OCI-LY1 (cell line): Measurements from ENCODE around the gene TRIL.

Source experiments
- H2AFZ ChIP-seq: fragments of 200-600 bp; sonication (generic), shearing (Covaris generic); 2 replicates; pipeline ENCODE4 v1.6.0; 2014; ENCODE audit warnings: antibody characterized with exemption, mild to moderate bottlenecking, low read length
- H3F3A ChIP-seq: fragments of 200-600 bp; sonication (generic), shearing (Covaris generic); 2 replicates; pipeline ENCODE4 v1.6.0; 2014; ENCODE audit warnings: mild to moderate bottlenecking, antibody characterized with exemption, low read length, moderate library complexity; ENCODE audit not compliant: insufficient read depth
- H3K27ac ChIP-seq: fragments of 200-600 bp; sonication (generic); 2 replicates; pipeline ENCODE4 v1.5.1; 2014; ENCODE audit warnings: low read length, mixed run types, mild to moderate bottlenecking, low read depth; ENCODE audit not compliant: poor library complexity, severe bottlenecking
- H3K27me3 ChIP-seq: fragments of 200-600 bp; sonication (generic); 2 replicates; pipeline ENCODE4 v1.6.0; 2014; ENCODE audit warnings: antibody characterized with exemption, mild to moderate bottlenecking, low read length, moderate library complexity; ENCODE audit not compliant: insufficient read depth
- H3K36me3 ChIP-seq: fragments of 200-600 bp; sonication (generic); 2 replicates; pipeline ENCODE4 v1.6.1; 2014; ENCODE audit warnings: mild to moderate bottlenecking, antibody characterized with exemption, low read length, moderate library complexity, mixed read lengths; ENCODE audit not compliant: insufficient read depth
- H3K4me1 ChIP-seq: fragments of 200-600 bp; sonication (generic); 2 replicates; pipeline ENCODE4 v1.5.1; 2014; ENCODE audit warnings: mild to moderate bottlenecking, low read length, moderate library complexity; ENCODE audit not compliant: insufficient read depth, severe bottlenecking
- H3K4me2 ChIP-seq: fragments of 200-600 bp; sonication (generic), shearing (Covaris generic); 2 replicates; pipeline ENCODE4 v1.6.1; 2014; ENCODE audit warnings: low read length
- H3K4me3 ChIP-seq: fragments of 200-600 bp; sonication (generic); 2 replicates; pipeline ENCODE4 v1.5.1; 2014; ENCODE audit warnings: low read length, low read depth, mild to moderate bottlenecking, mixed read lengths; ENCODE audit not compliant: poor library complexity, severe bottlenecking
- H3K79me2 ChIP-seq: fragments of 200-600 bp; shearing (Covaris generic); 2 replicates; pipeline ENCODE4 v1.6.1; 2016; ENCODE audit warnings: mixed run types, low read length, mixed read lengths; ENCODE audit not compliant: insufficient read depth
- H3K9ac ChIP-seq: fragments of 200-600 bp; sonication (generic), shearing (Covaris generic); 2 replicates; pipeline ENCODE4 v1.6.1; 2014; ENCODE audit warnings: mild to moderate bottlenecking, low read length, mixed read lengths
- H3K9me2 ChIP-seq: fragments of 200-600 bp; sonication (generic), shearing (Covaris generic); 2 replicates; pipeline ENCODE4 v1.6.1; 2014; ENCODE audit warnings: low read depth, mild to moderate bottlenecking, low read length, mixed read lengths
- H3K9me3 ChIP-seq: fragments of 200-600 bp; shearing (Covaris generic); 2 replicates; pipeline ENCODE4 v1.6.1; 2014; ENCODE audit warnings: low read length, mixed read lengths
- H4K20me1 ChIP-seq: fragments of 200-600 bp; sonication (generic), shearing (Covaris generic); 2 replicates; pipeline ENCODE4 v1.6.0; 2016; ENCODE audit warnings: mild to moderate bottlenecking, low read length; ENCODE audit not compliant: insufficient read depth
- EZH2 ChIP-seq: fragments of 200-600 bp; sonication (generic), shearing (Covaris generic); IDR thresholded peaks from 2 replicates; pipeline ENCODE4 v1.8.0; 2017; ENCODE audit warnings: borderline replicate concordance, mixed run types, mild to moderate bottlenecking, antibody characterized with exemption, low read length, moderate library complexity, mixed read lengths
- TF ChIP-seq, protein P1 (sequence below): fragments of 200-600 bp; sonication (generic), shearing (Covaris generic); IDR thresholded peaks from 2 replicates; pipeline ENCODE4 v1.5.1; 2017; ENCODE audit warnings: mild to moderate bottlenecking, antibody characterized with exemption, low read length, moderate library complexity, mixed read lengths

Gene TRIL

GRCh38 chr7:28937103-28937502, 21.0 kb downstream of the TRIL start:
- H3K9me3 ChIP-seq, result no peaks in the 10 kb centered on the region
- no peak overlapping the region for H3K27ac ChIP-seq
- no peaks in the 10 kb centered on the region for H3K9me2 ChIP-seq
- TF ChIP-seq, protein P1, sequence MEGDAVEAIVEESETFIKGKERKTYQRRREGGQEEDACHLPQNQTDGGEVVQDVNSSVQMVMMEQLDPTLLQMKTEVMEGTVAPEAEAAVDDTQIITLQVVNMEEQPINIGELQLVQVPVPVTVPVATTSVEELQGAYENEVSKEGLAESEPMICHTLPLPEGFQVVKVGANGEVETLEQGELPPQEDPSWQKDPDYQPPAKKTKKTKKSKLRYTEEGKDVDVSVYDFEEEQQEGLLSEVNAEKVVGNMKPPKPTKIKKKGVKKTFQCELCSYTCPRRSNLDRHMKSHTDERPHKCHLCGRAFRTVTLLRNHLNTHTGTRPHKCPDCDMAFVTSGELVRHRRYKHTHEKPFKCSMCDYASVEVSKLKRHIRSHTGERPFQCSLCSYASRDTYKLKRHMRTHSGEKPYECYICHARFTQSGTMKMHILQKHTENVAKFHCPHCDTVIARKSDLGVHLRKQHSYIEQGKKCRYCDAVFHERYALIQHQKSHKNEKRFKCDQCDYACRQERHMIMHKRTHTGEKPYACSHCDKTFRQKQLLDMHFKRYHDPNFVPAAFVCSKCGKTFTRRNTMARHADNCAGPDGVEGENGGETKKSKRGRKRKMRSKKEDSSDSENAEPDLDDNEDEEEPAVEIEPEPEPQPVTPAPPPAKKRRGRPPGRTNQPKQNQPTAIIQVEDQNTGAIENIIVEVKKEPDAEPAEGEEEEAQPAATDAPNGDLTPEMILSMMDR, result no peak
- no peak for TF ChIP-seq EZH2
- no peak overlapping the region for H3K4me3 ChIP-seq
- no peaks in the 10 kb centered on the region for H3F3A ChIP-seq
- H3K9ac ChIP-seq, result no peak overlapping the region
- H3K36me3 ChIP-seq, result no peaks in the 10 kb centered on the region
- H3K4me1 ChIP-seq, result no peaks in the 10 kb centered on the region
- H3K27me3 ChIP-seq, result 0 out of 2 replicates have a peak, but pooled peaks cover 4% of the 10 kb centered on the region
- H3K4me2 ChIP-seq, result no peak overlapping the region
- H2AFZ ChIP-seq, result no peak overlapping the region
- no peaks in the 10 kb centered on the region for H3K79me2 ChIP-seq
- H4K20me1 ChIP-seq, result no peaks in the 10 kb centered on the region

- Histone ChIP-seq H3K79me2 (no peaks in the 10 kb centered on the region), H2AFZ (no peak overlapping the region)
Observed at GRCh38 chr7:28933846-28934320, 24.2 kb downstream of the TRIL start.

GRCh38 chr7:28931565-28931964, 26.6 kb downstream of the TRIL start:
- H2AFZ ChIP-seq, result no peak overlapping the region
- no peaks in the 10 kb centered on the region for H3K9me2 ChIP-seq
- H3K9me3 ChIP-seq, result no peaks in the 10 kb centered on the region
- H3F3A ChIP-seq, result no peaks in the 10 kb centered on the region
- no peak overlapping the region for H3K4me3 ChIP-seq
- no peaks in the 10 kb centered on the region for H4K20me1 ChIP-seq
- no peak for TF ChIP-seq EZH2
- TF ChIP-seq, protein P1, result no peak
- H3K79me2 ChIP-seq, result no peaks in the 10 kb centered on the region
- H3K27ac ChIP-seq, result no peak overlapping the region
- H3K4me1 ChIP-seq, result peaks cover 3% of the 10 kb centered on the region
- H3K4me2 ChIP-seq, result no peak overlapping the region
- no peaks in the 10 kb centered on the region for H3K27me3 ChIP-seq
- no peak overlapping the region for H3K9ac ChIP-seq
- H3K36me3 ChIP-seq, result no peaks in the 10 kb centered on the region

More at GRCh38 chr7:28933846-28934320, 24.2 kb downstream of the TRIL start:
- Histone ChIP-seq H3K4me2 (no peak overlapping the region), H3F3A (no peaks in the 10 kb centered on the region), H3K9me3 (no peaks in the 10 kb centered on the region), H3K9me2 (no peaks in the 10 kb centered on the region), H3K4me1 (no peaks in the 10 kb centered on the region), H3K27me3 (no peaks in the 10 kb centered on the region), H4K20me1 (no peaks in the 10 kb centered on the region), H3K27ac (no peak overlapping the region), H3K36me3 (no peaks in the 10 kb centered on the region), H3K9ac (no peak overlapping the region), H3K4me3 (no peak overlapping the region)
- no peak for TF ChIP-seq EZH2
- TF ChIP-seq, protein P1, result no peak
